Psoas muscle (tissue), 8 donors: ENCODE data around the gene ZNF185. TPM values are rescaled to one million over a fixed set of nuclear protein-coding genes. Genes with fewer than 3 reads are reported as not detected.

Source experiments
- ATAC-seq, 4 donors: fragments of 200-7000 bp; cut with Tn5 transposase; one replicate each; pipeline ENCODE4 v1.9.1; 2020; ENCODE audit warnings: moderate library complexity in 3 of 4, mild to moderate bottlenecking in 2 of 4
- DNase-seq, 2 donors: peaks; one replicate each; pipeline ENCODE4 v3.0.0-alpha.2; 2020
- H3K27ac ChIP-seq: fragments of 200-600 bp; one replicate; pipeline ENCODE4 v1.8.0; 2022
- H3K27me3 ChIP-seq, 3 donors: fragments of 200-600 bp in 1 of 3; one replicate each; pipeline versions ENCODE4 v1.6.1 to v1.8.0; 2013 to 2022; ENCODE audit warnings: low read length in 2 of 3, mild to moderate bottlenecking in 2 of 3, moderate library complexity in 1 of 3; ENCODE audit not compliant: insufficient read depth in 3 of 3
- H3K36me3 ChIP-seq, 2 donors: fragments of 200-600 bp in 1 of 2; one replicate each; pipeline versions ENCODE4 v1.6.1 to v1.8.0; 2013 to 2022; ENCODE audit warnings: low read depth in 1 of 2, mild to moderate bottlenecking in 1 of 2, moderate library complexity in 1 of 2; ENCODE audit not compliant: insufficient read depth in 1 of 2
- H3K4me1 ChIP-seq: fragments of 200-600 bp; one replicate; pipeline ENCODE4 v1.8.0; 2022
- H3K4me3 ChIP-seq: fragments of 200-600 bp; one replicate; pipeline ENCODE4 v1.8.0; 2022; ENCODE audit warnings: mild to moderate bottlenecking
- H3K9me3 ChIP-seq: fragments of 200-600 bp; one replicate; pipeline ENCODE4 v1.8.0; 2022
- WGBS, 3 donors: extraction: QIAGEN DNeasy Blood & Tissue Kit; methylation state at CpG; one replicate each; pipeline versions ENCODE4 v1.1.6 to v1.1.7; 2013; 5-methylcytosine and 5-hydroxymethylcytosine counted together
- intact Hi-C, 2 donors: fragments of 100-400 bp; cut with DNase I; formaldehyde crosslinking; loops; one replicate each; pipeline versions ENCODE4 v1.11.0 to v1.14.2; 2022
- polyA plus RNA-seq, 3 donors: library from polyadenylated mRNA; stranded (reverse); fragments of 200-250 nt; gene quantifications; one replicate each; pipeline ENCODE4 v1.2.3, GENCODE V29; 2013
- total RNA-seq, 4 donors: library from RNA; stranded (reverse); fragmentation: NEBNext Ultra II Directional in 2 of 4; extraction: Animal tissue kit (Norgen Biotek cat#: 25700) in 2 of 4; gene quantifications; one replicate each; pipeline versions ENCODE4 v1.2.1 to v1.2.4, GENCODE V29; 2021 to 2023
- TF ChIP-seq, protein P1 (sequence below): fragments of 200-600 bp; IDR thresholded peaks from one replicate; pipeline ENCODE4 v1.8.0; 2022; ENCODE audit warnings: antibody characterized with exemption
- donor health status: healthy with polysubstance abuse.
- donor health status: DM: no; HTN: no; CAD: no; lungs with moderate emphysema.
- donor health status: Bipolar disorder and iron deficiency.
- donor health status: healthy.
- donor health status: DM: yes; HTN: yes; CAD: no.
- donor health status: DM: no; HTN: no; CAD: no.
- donor health status: DM: no; HTN: no; CAD: no.
- donor health status: DM: yes; HTN: yes; CAD: no.

ZNF185 gene
- total and polyA plus RNA-seq, 7 donors = 0.79 to 1.5 (median 1.3) TPM

DNA sequence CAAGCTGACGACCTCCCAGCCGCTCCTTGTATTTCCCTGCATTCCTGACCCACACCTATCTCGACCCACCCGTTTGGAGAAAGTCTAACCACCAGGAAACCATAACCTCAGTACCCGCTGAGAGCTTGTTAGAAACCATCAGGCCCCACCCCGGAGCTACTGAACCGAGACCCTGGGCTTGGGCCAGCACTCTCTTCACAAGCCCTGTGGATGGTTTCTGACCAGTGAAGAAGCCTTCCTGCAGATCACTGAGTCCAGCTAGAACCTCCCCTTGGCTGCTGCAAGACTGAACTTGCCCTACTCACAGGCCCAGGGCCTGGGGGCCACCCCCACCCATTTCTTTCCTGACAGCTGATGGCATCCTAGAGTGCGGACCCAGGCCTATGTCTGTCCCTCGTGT, 26.6 kb upstream of the ZNF185 start:
- DNase-seq (no peak), ATAC-seq (no peak)
- Histone ChIP-seq H3K27me3 (no peaks in the 10 kb centered on the region), H3K36me3 (peaks cover 0 to 29% of the 10 kb centered on the region in 2 donors), H3K9me3 (no peaks in the 10 kb centered on the region), H3K4me1 (no peaks in the 10 kb centered on the region), H3K27ac (no peak overlapping the region), H3K4me3 (no peak overlapping the region)
- TF ChIP-seq, protein P1, sequence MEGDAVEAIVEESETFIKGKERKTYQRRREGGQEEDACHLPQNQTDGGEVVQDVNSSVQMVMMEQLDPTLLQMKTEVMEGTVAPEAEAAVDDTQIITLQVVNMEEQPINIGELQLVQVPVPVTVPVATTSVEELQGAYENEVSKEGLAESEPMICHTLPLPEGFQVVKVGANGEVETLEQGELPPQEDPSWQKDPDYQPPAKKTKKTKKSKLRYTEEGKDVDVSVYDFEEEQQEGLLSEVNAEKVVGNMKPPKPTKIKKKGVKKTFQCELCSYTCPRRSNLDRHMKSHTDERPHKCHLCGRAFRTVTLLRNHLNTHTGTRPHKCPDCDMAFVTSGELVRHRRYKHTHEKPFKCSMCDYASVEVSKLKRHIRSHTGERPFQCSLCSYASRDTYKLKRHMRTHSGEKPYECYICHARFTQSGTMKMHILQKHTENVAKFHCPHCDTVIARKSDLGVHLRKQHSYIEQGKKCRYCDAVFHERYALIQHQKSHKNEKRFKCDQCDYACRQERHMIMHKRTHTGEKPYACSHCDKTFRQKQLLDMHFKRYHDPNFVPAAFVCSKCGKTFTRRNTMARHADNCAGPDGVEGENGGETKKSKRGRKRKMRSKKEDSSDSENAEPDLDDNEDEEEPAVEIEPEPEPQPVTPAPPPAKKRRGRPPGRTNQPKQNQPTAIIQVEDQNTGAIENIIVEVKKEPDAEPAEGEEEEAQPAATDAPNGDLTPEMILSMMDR = no peak
- intact Hi-C loops = loop anchor here in 1 of 2 donors (10.0 kb wide), 1 partner anchor 64 kb away; no protein-coding TSS in a partner anchor
- WGBS, 3 donors = 78 to 89% (median 81%) methylated on average over 8 to 9 of the region's 9 CpGs

DNA sequence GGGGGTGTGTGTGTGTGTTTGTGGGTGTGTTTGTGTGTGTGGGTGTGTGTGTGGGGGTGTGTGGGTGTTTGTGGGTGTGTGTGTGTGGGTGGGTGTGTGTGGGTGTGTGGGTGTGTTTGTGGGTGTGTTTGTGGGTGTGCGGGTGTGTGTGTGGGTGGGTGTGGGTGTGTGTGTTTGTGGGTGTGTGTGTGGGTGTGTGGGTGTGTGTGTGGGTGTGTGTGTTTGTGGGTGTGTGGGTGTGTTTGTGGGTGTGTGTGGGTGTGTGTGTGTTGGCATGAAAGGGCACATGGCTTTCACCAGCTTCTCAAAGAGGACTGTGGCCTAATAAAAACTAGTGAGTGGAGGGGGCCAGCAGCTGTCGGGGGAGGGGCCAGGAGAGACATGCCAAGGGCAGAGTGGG, 25.3 kb upstream of the ZNF185 start:
- peaks cover 0 to 5% (median 0%) of the 10 kb centered on the region in 3 donors for H3K27me3 ChIP-seq
- intact Hi-C loops = loop anchor here in 1 of 2 donors (10.0 kb wide), 1 partner anchor 62 kb away; no protein-coding TSS in a partner anchor
- no peak overlapping the region for H3K4me3 ChIP-seq
- DNase-seq (no peak), ATAC-seq (no peak)
- H3K4me1 ChIP-seq = no peaks in the 10 kb centered on the region
- no peaks in the 10 kb centered on the region for H3K9me3 ChIP-seq
- 28 to 100% (median 83%) methylated on average over 1 to 2 of the region's 2 CpGs for WGBS, 3 donors
- peaks cover 0 to 21% of the 10 kb centered on the region in 2 donors for H3K36me3 ChIP-seq
- TF ChIP-seq, protein P1 = no peak
- H3K27ac ChIP-seq = no peak overlapping the region

DNA sequence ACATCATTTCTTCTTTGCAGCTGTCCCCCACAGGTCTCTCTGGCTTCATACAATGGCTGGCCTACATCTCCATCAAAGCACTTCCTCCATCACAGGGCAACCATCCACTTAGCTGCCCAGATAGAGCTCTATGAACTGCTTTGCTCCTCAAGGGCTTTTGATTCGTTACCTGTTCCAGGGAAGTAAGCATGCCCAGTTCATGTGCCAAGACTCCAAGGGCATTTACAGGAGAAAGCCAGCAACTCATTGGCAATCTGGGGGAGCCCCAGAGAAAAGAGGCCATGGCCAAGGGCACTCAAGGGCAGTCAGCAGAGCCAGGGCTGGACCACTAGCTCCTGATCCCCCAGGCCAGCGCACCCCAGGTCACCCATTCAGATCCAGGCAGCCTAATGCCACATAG, 24.5 kb upstream of the ZNF185 start:
- H3K4me3 ChIP-seq = no peak overlapping the region
- peaks cover 0 to 8% (median 0%) of the 10 kb centered on the region in 3 donors for H3K27me3 ChIP-seq
- H3K36me3 ChIP-seq = peaks cover 0 to 18% of the 10 kb centered on the region in 2 donors
- H3K9me3 ChIP-seq = no peaks in the 10 kb centered on the region
- no peak for ATAC-seq
- DNase-seq = no peak
- H3K27ac ChIP-seq = no peak overlapping the region
- TF ChIP-seq, protein P1 = no peak
- H3K4me1 ChIP-seq = no peaks in the 10 kb centered on the region
- intact Hi-C loops = loop anchor here in 1 of 2 donors (10.0 kb wide), 1 partner anchor 61 kb away; no protein-coding TSS in a partner anchor
- WGBS, 3 donors = 71 to 91% (median 86%) methylated on average over 2 of the region's 2 CpGs

DNA sequence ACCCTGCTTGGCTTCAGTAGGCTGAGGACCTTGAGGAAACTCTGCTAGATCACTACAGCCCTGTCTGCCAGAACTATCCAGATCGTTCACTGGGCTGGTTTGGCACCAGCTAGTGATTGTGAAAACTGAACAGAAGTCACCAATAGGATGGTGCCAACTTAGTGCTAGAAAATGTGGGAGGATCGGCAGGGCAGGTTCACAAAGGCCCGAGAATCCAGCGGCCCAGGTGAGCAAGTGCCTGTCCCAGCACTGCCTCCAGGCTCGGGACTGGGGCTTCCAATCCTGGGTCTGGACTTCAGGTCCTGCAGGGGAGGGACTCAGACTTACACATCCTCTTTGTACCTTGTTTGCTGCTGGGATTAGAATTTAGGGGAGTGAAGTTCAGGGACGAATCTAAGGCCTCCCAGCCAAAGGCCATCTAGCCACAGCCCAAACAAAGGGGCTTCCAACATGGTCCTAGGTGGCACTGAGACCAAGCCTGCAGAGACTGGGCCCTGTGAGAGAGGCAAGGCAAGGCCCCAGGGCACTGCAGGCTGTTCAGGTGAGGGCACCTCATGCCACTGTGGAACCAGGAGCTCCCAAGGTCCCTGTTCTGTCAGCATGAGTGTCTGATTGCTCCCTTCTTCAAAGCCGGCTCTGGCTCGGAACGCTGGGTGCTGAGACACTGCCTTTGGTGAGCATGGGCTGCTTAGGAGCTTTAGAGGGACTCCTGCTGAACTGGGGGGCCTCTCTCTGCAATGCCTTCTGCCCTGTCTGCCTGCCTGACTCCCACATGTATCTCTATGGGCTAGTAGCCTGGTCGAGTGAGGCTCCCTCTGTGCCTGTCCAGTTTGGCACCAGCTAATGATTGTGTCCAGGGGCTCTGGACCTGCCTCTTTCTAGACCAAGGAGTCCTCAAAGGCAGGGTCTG, 20.7 kb upstream of the ZNF185 start:
- 74 to 84% (median 83%) methylated on average over 7 to 10 of the region's 10 CpGs for whole genome bisulfite sequencing, 3 donors
- intact Hi-C loops = loop anchor here in 1 of 2 donors (10.0 kb wide), 1 partner anchor 58 kb away; no protein-coding TSS in a partner anchor
- TF ChIP-seq, protein P1 = no peak
- Histone ChIP-seq H3K4me3 (no peak overlapping the region), H3K9me3 (no peaks in the 10 kb centered on the region), H3K27me3 (peaks cover 0 to 8% (median 0%) of the 10 kb centered on the region in 3 donors), H3K27ac (no peak overlapping the region), H3K36me3 (no peaks in the 10 kb centered on the region), H3K4me1 (no peaks in the 10 kb centered on the region)
- ATAC-seq (no peak), DNase-seq (no peak)
